ENCODE results near the gene UGT1A6.
"Not testable (repeated sequence)": the region's sequence is repeated elsewhere in the genome, so short reads cannot be mapped to it uniquely, and the experiment has no call there.

Gene UGT1A6

DNA sequence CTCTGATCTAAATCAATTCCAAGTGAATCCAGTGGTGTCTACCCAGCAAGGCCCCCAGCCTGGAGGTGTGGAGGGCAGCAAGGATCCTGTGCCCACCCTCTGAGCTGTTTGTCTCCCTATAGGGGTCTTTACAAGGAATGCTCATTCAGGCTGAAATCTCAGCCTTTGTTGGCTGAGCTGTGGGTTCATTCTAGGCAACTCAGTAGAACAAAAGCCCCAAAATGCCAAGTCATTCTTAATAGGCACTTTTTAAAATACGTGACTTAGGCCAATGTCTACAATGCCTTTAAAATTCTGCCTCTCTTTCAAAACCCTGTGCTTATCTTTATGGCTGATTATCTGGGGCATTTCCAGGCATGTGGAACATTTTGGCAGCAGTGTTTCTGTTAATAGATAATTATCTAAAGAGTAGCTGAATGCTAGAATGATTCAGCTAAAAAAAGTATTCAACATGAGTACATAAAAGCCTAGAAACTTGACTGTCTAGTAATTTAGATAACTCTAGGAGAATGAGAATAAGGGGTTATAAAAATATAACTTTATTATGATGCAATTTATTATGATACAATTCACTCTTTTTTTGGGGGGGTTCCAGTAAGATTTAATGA, 7.4 kb downstream of the UGT1A6 start:
- H3K4me1 ChIP-seq (ENCODE audit: control insufficient read depth, insufficient read depth, low read length) = no peaks in the 10 kb centered on the region
- no peak overlapping the region for H3K27ac ChIP-seq (ENCODE audit: low read length)

DNA sequence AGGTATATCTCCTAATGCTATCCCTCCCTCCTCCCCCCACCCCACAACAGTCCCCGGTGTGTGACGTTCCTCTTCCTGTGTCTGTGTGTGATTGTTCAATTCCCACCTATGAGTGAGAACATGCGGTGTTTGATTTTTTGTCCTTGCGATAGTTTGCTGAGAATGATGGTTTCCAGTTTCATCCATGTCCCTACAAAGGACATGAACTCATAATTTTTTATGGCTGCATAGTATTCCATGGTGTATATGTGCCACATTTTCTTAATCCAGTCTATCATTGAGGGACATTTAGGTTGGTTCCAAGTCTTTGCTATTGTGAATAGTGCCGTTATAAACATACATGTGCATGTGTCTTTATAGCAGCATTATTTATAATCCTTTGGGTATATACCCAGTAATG, 8.2 kb downstream of the UGT1A6 start:
- H3K27ac ChIP-seq (ENCODE audit: low read length); H3K4me3 ChIP-seq (ENCODE audit: low read length in 2 of 2); H3K4me1 ChIP-seq (ENCODE audit: control insufficient read depth, insufficient read depth, low read length); H3K9me3 ChIP-seq (ENCODE audit: control insufficient read depth in 2 of 2, low read length in 2 of 2); H3K27me3 ChIP-seq (ENCODE audit: control insufficient read depth in 1 of 2, insufficient read depth in 2 of 2, low read length in 2 of 2); H3K9ac ChIP-seq (ENCODE audit: low read length in 2 of 2); H3K36me3 ChIP-seq (ENCODE audit: control insufficient read depth in 2 of 2, insufficient read depth in 2 of 2, low read length in 2 of 2): not testable (repeated sequence)

More for the DNA sequence above, 7.4 kb downstream of the UGT1A6 start:
- H3K27me3 ChIP-seq (ENCODE audit: control insufficient read depth in 1 of 2, insufficient read depth in 2 of 2, low read length in 2 of 2) = no peaks in the 10 kb centered on the region
- no peak overlapping the region for H3K9ac ChIP-seq (ENCODE audit: low read length in 2 of 2)
- no peaks in the 10 kb centered on the region for H3K9me3 ChIP-seq (ENCODE audit: control insufficient read depth in 2 of 2, low read length in 2 of 2)
- H3K36me3 ChIP-seq (ENCODE audit: control insufficient read depth in 2 of 2, insufficient read depth in 2 of 2, low read length in 2 of 2) = no peaks in the 10 kb centered on the region
- no peak overlapping the region for H3K4me3 ChIP-seq (ENCODE audit: low read length in 2 of 2)

DNA sequence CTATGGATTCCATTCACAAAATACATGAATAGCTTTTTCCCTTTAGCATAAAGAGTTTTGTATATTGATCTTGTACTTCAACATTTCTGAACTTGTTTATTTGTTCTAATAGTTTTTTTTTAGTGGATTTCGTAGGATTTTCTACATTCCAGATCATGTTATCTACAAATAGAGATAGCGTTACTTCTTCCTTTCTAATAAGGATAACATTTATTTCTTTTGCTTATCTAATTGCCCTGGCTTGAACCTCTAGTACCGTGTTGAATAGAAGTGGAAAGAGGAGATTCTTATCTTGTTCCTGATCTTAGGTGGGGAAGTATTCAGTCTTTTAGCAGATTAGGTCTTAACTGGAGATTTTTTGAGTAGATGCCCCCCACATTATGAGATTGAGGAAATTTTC, 9.5 kb downstream of the UGT1A6 start:
- Histone ChIP-seq H3K9ac (ENCODE audit: low read length in 2 of 2) (no peak overlapping the region), H3K9me3 (ENCODE audit: control insufficient read depth in 2 of 2, low read length in 2 of 2) (no peaks in the 10 kb centered on the region), H3K36me3 (ENCODE audit: control insufficient read depth in 2 of 2, insufficient read depth in 2 of 2, low read length in 2 of 2) (no peaks in the 10 kb centered on the region), H3K27me3 (ENCODE audit: control insufficient read depth in 1 of 2, insufficient read depth in 2 of 2, low read length in 2 of 2) (no peaks in the 10 kb centered on the region), H3K4me3 (ENCODE audit: low read length in 2 of 2) (no peak overlapping the region), H3K27ac (ENCODE audit: low read length) (no peak overlapping the region), H3K4me1 (ENCODE audit: control insufficient read depth, insufficient read depth, low read length) (no peaks in the 10 kb centered on the region)

GRCh38 chr2:233705911-233706506, 13.3 kb downstream of the UGT1A6 start:
- H3K27me3 ChIP-seq (ENCODE audit: control insufficient read depth in 1 of 2, insufficient read depth in 2 of 2, low read length in 2 of 2) = peaks cover under 1 to 2% of the 10 kb centered on the region in 2 donors
- no peak overlapping the region for H3K4me3 ChIP-seq (ENCODE audit: low read length in 2 of 2)
- no peak overlapping the region for H3K27ac ChIP-seq (ENCODE audit: low read length)
- H3K9ac ChIP-seq (ENCODE audit: low read length in 2 of 2) = no peak overlapping the region
- no peaks in the 10 kb centered on the region for H3K4me1 ChIP-seq (ENCODE audit: control insufficient read depth, insufficient read depth, low read length)
- no peaks in the 10 kb centered on the region for H3K36me3 ChIP-seq (ENCODE audit: control insufficient read depth in 2 of 2, insufficient read depth in 2 of 2, low read length in 2 of 2)
- H3K9me3 ChIP-seq (ENCODE audit: control insufficient read depth in 2 of 2, low read length in 2 of 2) = no peaks in the 10 kb centered on the region

- Histone ChIP-seq H3K4me3 (ENCODE audit: low read length in 2 of 2) (no peak overlapping the region), H3K27ac (ENCODE audit: low read length) (no peak overlapping the region), H3K27me3 (ENCODE audit: control insufficient read depth in 1 of 2, insufficient read depth in 2 of 2, low read length in 2 of 2) (peaks cover 2 to 3% of the 10 kb centered on the region in 2 donors), H3K36me3 (ENCODE audit: control insufficient read depth in 2 of 2, insufficient read depth in 2 of 2, low read length in 2 of 2) (no peaks in the 10 kb centered on the region), H3K4me1 (ENCODE audit: control insufficient read depth, insufficient read depth, low read length) (no peaks in the 10 kb centered on the region), H3K9me3 (ENCODE audit: control insufficient read depth in 2 of 2, low read length in 2 of 2) (no peaks in the 10 kb centered on the region), H3K9ac (ENCODE audit: low read length in 2 of 2) (no peak overlapping the region)
Measured at GRCh38 chr2:233706720-233707119, 14.0 kb downstream of the UGT1A6 start.

GRCh38 chr2:233707940-233708644, 15.4 kb downstream of the UGT1A6 start:
- H3K9ac ChIP-seq (ENCODE audit: low read length in 2 of 2) = no peak overlapping the region
- H3K36me3 ChIP-seq (ENCODE audit: control insufficient read depth in 2 of 2, insufficient read depth in 2 of 2, low read length in 2 of 2) = no peaks in the 10 kb centered on the region
- no peaks in the 10 kb centered on the region for H3K9me3 ChIP-seq (ENCODE audit: control insufficient read depth in 2 of 2, low read length in 2 of 2)
- H3K27me3 ChIP-seq (ENCODE audit: control insufficient read depth in 1 of 2, insufficient read depth in 2 of 2, low read length in 2 of 2) = peaks cover 2 to 5% of the 10 kb centered on the region in 2 donors
- no peak overlapping the region for H3K4me3 ChIP-seq (ENCODE audit: low read length in 2 of 2)
- H3K4me1 ChIP-seq (ENCODE audit: control insufficient read depth, insufficient read depth, low read length) = no peaks in the 10 kb centered on the region
- H3K27ac ChIP-seq (ENCODE audit: low read length) = no peak overlapping the region

- Histone ChIP-seq H3K9me3 (ENCODE audit: control insufficient read depth in 2 of 2, low read length in 2 of 2) (no peaks in the 10 kb centered on the region), H3K27ac (ENCODE audit: low read length) (no peak overlapping the region), H3K9ac (ENCODE audit: low read length in 2 of 2) (no peak overlapping the region), H3K4me3 (ENCODE audit: low read length in 2 of 2) (no peak overlapping the region), H3K36me3 (ENCODE audit: control insufficient read depth in 2 of 2, insufficient read depth in 2 of 2, low read length in 2 of 2) (no peaks in the 10 kb centered on the region), H3K4me1 (ENCODE audit: control insufficient read depth, insufficient read depth, low read length) (no peaks in the 10 kb centered on the region), H3K27me3 (ENCODE audit: control insufficient read depth in 1 of 2, insufficient read depth in 2 of 2, low read length in 2 of 2) (peaks cover 2 to 5% of the 10 kb centered on the region in 2 donors)
Measured at GRCh38 chr2:233708942-233709341, 16.3 kb downstream of the UGT1A6 start.

DNA sequence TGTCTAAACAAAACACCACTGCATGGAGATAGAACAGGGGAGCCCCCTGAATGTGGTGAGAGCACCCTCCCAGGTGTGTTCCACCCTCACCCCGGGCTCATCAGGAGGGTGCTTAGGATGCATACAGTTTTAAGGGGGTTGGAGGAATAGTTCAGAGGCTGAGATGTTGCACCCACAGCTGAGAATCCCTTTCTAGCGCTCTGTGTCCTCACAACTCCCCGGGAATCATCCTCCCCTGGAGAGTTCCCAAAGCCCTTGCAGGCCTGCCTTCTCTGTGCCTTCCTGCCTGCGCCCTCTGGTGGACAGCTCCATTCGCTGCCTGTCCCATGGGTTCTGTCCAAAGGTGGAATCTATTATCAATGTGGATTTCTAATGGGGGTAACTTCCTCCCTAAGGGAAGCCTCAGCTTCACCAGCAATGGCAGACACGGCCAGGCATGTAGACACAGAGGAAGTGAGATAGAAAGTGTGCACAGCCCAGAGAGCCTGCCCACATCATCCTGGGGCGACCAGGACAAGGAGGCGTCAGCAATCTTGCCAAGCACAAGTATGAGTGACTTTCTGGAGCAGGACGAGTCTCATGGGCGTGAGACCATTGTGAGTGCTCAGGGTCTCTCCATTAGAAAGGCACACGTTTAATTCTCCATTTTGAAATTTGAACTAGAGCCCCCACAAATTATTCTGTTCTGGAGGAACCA, 18.8 kb downstream of the UGT1A6 start:
- Histone ChIP-seq H3K27ac (ENCODE audit: low read length) (no peak overlapping the region), H3K9ac (ENCODE audit: low read length in 2 of 2) (no peak overlapping the region), H3K9me3 (ENCODE audit: control insufficient read depth in 2 of 2, low read length in 2 of 2) (no peaks in the 10 kb centered on the region), H3K4me1 (ENCODE audit: control insufficient read depth, insufficient read depth, low read length) (no peaks in the 10 kb centered on the region), H3K4me3 (ENCODE audit: low read length in 2 of 2) (no peak overlapping the region), H3K36me3 (ENCODE audit: control insufficient read depth in 2 of 2, insufficient read depth in 2 of 2, low read length in 2 of 2) (no peaks in the 10 kb centered on the region), H3K27me3 (ENCODE audit: control insufficient read depth in 1 of 2, insufficient read depth in 2 of 2, low read length in 2 of 2) (peaks cover 2 to 5% of the 10 kb centered on the region in 2 donors)

- no peaks in the 10 kb centered on the region for H3K4me1 ChIP-seq (ENCODE audit: control insufficient read depth, insufficient read depth, low read length)
- no peak within 1 kb of the TSS for H3K27ac ChIP-seq (ENCODE audit: low read length)
- peaks cover 6 to 9% of the 10 kb centered on the region in 2 donors for H3K27me3 ChIP-seq (ENCODE audit: control insufficient read depth in 1 of 2, insufficient read depth in 2 of 2, low read length in 2 of 2)
- no peaks in the 10 kb centered on the region for H3K9me3 ChIP-seq (ENCODE audit: control insufficient read depth in 2 of 2, low read length in 2 of 2)
- no peak within 1 kb of the TSS for H3K9ac ChIP-seq (ENCODE audit: low read length in 2 of 2)
- H3K36me3 ChIP-seq (ENCODE audit: control insufficient read depth in 2 of 2, insufficient read depth in 2 of 2, low read length in 2 of 2) = no peaks in the 10 kb centered on the region
- H3K4me3 ChIP-seq (ENCODE audit: low read length in 2 of 2) = no peak within 1 kb of the TSS
Measured at GRCh38 chr2:233712611-233713261, 20.0 kb downstream of the UGT1A6 start, which contains the start of gene UGT1A5. Gene UGT1A5, plus strand, starts transcription at chr2:233712907. Its CDS starts 85 bp downstream, at chr2:233712992.

GRCh38 chr2:233713262-233713615, 20.5 kb downstream of the UGT1A6 start:
- no peaks in the 10 kb centered on the region for H3K36me3 ChIP-seq (ENCODE audit: control insufficient read depth in 2 of 2, insufficient read depth in 2 of 2, low read length in 2 of 2)
- H3K27ac ChIP-seq (ENCODE audit: low read length) = no peak overlapping the region
- H3K9me3 ChIP-seq (ENCODE audit: control insufficient read depth in 2 of 2, low read length in 2 of 2) = no peaks in the 10 kb centered on the region
- H3K4me3 ChIP-seq (ENCODE audit: low read length in 2 of 2) = no peak overlapping the region
- H3K4me1 ChIP-seq (ENCODE audit: control insufficient read depth, insufficient read depth, low read length) = no peaks in the 10 kb centered on the region
- peaks cover 7 to 11% of the 10 kb centered on the region in 2 donors for H3K27me3 ChIP-seq (ENCODE audit: control insufficient read depth in 1 of 2, insufficient read depth in 2 of 2, low read length in 2 of 2)
- H3K9ac ChIP-seq (ENCODE audit: low read length in 2 of 2) = no peak overlapping the region

Data from stomach smooth muscle (tissue), 2 donors.